Neural cell (in vitro differentiated cells): Measurements from ENCODE around the gene ZNF214. TPM values are rescaled to one million over a fixed set of nuclear protein-coding genes. Genes with fewer than 3 reads are reported as not detected.

Experiments
- H2AFZ ChIP-seq: fragments of 200-600, 300-800 bp; sonication (generic), shearing (Covaris generic); 2 replicates; pipeline ENCODE4 v1.6.0; 2014; ENCODE audit warnings: low read depth, mild to moderate bottlenecking, antibody characterized with exemption, low read length, moderate library complexity
- H3F3A ChIP-seq: fragments of 200-600 bp; shearing (Covaris generic); 2 replicates; pipeline ENCODE4 v1.6.1; 2016; ENCODE audit warnings: mild to moderate bottlenecking, moderate library complexity, mixed read lengths, antibody characterized with exemption, low read length; ENCODE audit not compliant: insufficient read depth, poor library complexity, severe bottlenecking
- H3K27ac ChIP-seq: fragments of 200-600, 300-800 bp; sonication (generic), shearing (Covaris generic); 2 replicates; pipeline ENCODE4 v1.5.1; 2014; ENCODE audit warnings: mild to moderate bottlenecking, low read length, moderate library complexity
- H3K27me3 ChIP-seq: fragments of 300-800, 200-600 bp; sonication (generic), shearing (Covaris generic); 2 replicates; pipeline ENCODE4 v1.6.0; 2014; ENCODE audit warnings: mild to moderate bottlenecking, low read depth, low read length, moderate library complexity; ENCODE audit not compliant: insufficient read depth
- H3K36me3 ChIP-seq: fragments of 300-800, 200-600 bp; sonication (generic), shearing (Covaris generic); 2 replicates; pipeline ENCODE4 v1.5.1; 2014; ENCODE audit warnings: mild to moderate bottlenecking, antibody characterized with exemption, low read length, moderate library complexity; ENCODE audit not compliant: insufficient read depth
- H3K4me2 ChIP-seq: fragments of 300-800, 200-600 bp; sonication (generic), shearing (Covaris generic); 2 replicates; pipeline ENCODE4 v1.6.0; 2014; ENCODE audit warnings: mild to moderate bottlenecking, low read length
- H3K4me3 ChIP-seq: fragments of 300-800, 200-600 bp; sonication (generic), shearing (Covaris generic); 2 replicates; pipeline ENCODE4 v1.5.1; 2014; ENCODE audit warnings: mild to moderate bottlenecking, low read length, moderate library complexity
- H3K79me2 ChIP-seq: fragments of 200-600 bp; shearing (Covaris generic); replicated peaks from 2 replicates; pipeline ENCODE4 v1.6.0; 2014; ENCODE audit warnings: mild to moderate bottlenecking, low read length, moderate library complexity; ENCODE audit not compliant: insufficient read depth
- H3K9ac ChIP-seq: fragments of 300-800, 200-600 bp; sonication (generic), shearing (Covaris generic); 2 replicates; pipeline ENCODE4 v1.6.1; 2016; ENCODE audit warnings: mild to moderate bottlenecking, low read length, mixed read lengths
- H3K9me2 ChIP-seq: fragments of 200-600 bp; shearing (Covaris generic); 2 replicates; pipeline ENCODE4 v1.6.1; 2016; ENCODE audit warnings: mild to moderate bottlenecking, low read length, mixed read lengths; ENCODE audit not compliant: insufficient read depth
- H3K9me3 ChIP-seq: fragments of 200-600, 300-800 bp; sonication (generic), shearing (Covaris generic); 2 replicates; pipeline ENCODE4 v1.6.1; 2016; ENCODE audit warnings: mild to moderate bottlenecking, mixed run types, low read length, moderate library complexity, mixed read lengths
- H4K20me1 ChIP-seq: fragments of 200-600 bp; shearing (Covaris generic); 2 replicates; pipeline ENCODE4 v1.6.1; 2016; ENCODE audit warnings: mild to moderate bottlenecking, mixed run types; ENCODE audit not compliant: insufficient read depth
- CTCF ChIP-seq: fragments of 450-650 bp; IDR thresholded peaks from 2 replicates; pipeline ENCODE4 v1.5.1; 2014; ENCODE audit warnings: antibody characterized with exemption, mild to moderate bottlenecking, moderate library complexity; ENCODE audit not compliant: poor library complexity, severe bottlenecking
- EP300 ChIP-seq: fragments of 450-650 bp; conservative IDR thresholded peaks from 2 replicates; pipeline ENCODE4 v1.6.1; 2014; ENCODE audit warnings: antibody characterized with exemption, mild to moderate bottlenecking, moderate library complexity; ENCODE audit not compliant: poor library complexity, severe bottlenecking
- EZH2 ChIP-seq: fragments of 200-600, 300-800 bp; shearing (Covaris generic), sonication (generic); IDR thresholded peaks from 2 replicates; pipeline ENCODE4 v1.6.1; 2014; ENCODE audit warnings: antibody characterized with exemption, low read length, borderline replicate concordance, mild to moderate bottlenecking; ENCODE audit not compliant: insufficient read depth, poor library complexity, severe bottlenecking
- MXI1 ChIP-seq: fragments of 450-650 bp; conservative IDR thresholded peaks from 2 replicates; pipeline ENCODE4 v1.6.1; 2014; ENCODE audit warnings: antibody characterized with exemption, mild to moderate bottlenecking; ENCODE audit not compliant: poor library complexity, severe bottlenecking
- POLR2AphosphoS5 ChIP-seq: IDR thresholded peaks from 2 replicates; pipeline ENCODE4 v1.6.1; 2012
- RAD21 ChIP-seq: fragments of 450-650 bp; conservative IDR thresholded peaks from 2 replicates; pipeline ENCODE4 v1.6.1; 2014; ENCODE audit warnings: antibody characterized with exemption, mild to moderate bottlenecking, moderate library complexity
- SMC3 ChIP-seq: fragments of 450-650 bp; conservative IDR thresholded peaks from 2 replicates; pipeline ENCODE4 v1.6.1; 2014; ENCODE audit warnings: antibody characterized with exemption, mild to moderate bottlenecking, moderate library complexity; ENCODE audit not compliant: poor library complexity
- TAF1 ChIP-seq: IDR thresholded peaks from 2 replicates; pipeline ENCODE4 v1.6.1; 2012; ENCODE audit warnings: low read depth
- polyA plus RNA-seq: library from polyadenylated mRNA; depleted of rRNA; stranded (reverse); fragments of >200 nt; gene quantifications from 2 replicates; pipeline ENCODE4 v1.2.3, GENCODE V29; 2014
- TF ChIP-seq, protein P1 (sequence below): IDR thresholded peaks from 2 replicates; pipeline ENCODE4 v1.6.1; 2012; ENCODE audit warnings: borderline replicate concordance

Gene ZNF214
- polyA plus RNA-seq, 1 donor from 2014 or later: 6.9 TPM

DNA sequence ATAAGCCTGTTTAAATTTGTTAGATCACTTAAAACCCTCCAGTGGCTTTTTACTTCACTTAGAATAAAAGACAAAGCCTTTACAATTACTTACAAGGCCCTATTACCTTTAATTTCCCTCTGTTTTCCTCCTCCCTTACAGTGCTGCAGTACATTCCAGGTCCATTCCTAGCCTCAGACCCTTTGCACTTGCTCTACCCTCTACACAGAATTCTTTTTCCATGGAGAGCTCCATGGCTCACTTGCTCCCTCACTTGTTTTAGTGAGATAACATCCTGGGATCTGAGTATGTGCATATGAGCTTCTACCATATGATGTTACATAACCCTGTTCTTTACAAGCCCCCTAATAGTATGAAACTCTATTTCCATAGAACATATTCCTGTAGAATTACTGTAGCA lies 24.4 kb downstream of the ZNF214 start:
- no peaks in the 10 kb centered on the region for H3K79me2 ChIP-seq
- H3K27me3 ChIP-seq: no peaks in the 10 kb centered on the region
- no peaks in the 10 kb centered on the region for H3K9me3 ChIP-seq
- H3K36me3 ChIP-seq: no peaks in the 10 kb centered on the region
- no peak overlapping the region for H3K27ac ChIP-seq
- H3K4me3 ChIP-seq: no peak overlapping the region
- no peaks in the 10 kb centered on the region for H3K9me2 ChIP-seq
- no peaks in the 10 kb centered on the region for H3F3A ChIP-seq
- H3K4me2 ChIP-seq: no peak overlapping the region
- TF ChIP-seq POLR2AphosphoS5 (no peak), SMC3 (no peak), CTCF (no peak), EZH2 (no peak), MXI1 (no peak), RAD21 (no peak), TAF1 (no peak), EP300 (no peak)
- TF ChIP-seq, protein P1, sequence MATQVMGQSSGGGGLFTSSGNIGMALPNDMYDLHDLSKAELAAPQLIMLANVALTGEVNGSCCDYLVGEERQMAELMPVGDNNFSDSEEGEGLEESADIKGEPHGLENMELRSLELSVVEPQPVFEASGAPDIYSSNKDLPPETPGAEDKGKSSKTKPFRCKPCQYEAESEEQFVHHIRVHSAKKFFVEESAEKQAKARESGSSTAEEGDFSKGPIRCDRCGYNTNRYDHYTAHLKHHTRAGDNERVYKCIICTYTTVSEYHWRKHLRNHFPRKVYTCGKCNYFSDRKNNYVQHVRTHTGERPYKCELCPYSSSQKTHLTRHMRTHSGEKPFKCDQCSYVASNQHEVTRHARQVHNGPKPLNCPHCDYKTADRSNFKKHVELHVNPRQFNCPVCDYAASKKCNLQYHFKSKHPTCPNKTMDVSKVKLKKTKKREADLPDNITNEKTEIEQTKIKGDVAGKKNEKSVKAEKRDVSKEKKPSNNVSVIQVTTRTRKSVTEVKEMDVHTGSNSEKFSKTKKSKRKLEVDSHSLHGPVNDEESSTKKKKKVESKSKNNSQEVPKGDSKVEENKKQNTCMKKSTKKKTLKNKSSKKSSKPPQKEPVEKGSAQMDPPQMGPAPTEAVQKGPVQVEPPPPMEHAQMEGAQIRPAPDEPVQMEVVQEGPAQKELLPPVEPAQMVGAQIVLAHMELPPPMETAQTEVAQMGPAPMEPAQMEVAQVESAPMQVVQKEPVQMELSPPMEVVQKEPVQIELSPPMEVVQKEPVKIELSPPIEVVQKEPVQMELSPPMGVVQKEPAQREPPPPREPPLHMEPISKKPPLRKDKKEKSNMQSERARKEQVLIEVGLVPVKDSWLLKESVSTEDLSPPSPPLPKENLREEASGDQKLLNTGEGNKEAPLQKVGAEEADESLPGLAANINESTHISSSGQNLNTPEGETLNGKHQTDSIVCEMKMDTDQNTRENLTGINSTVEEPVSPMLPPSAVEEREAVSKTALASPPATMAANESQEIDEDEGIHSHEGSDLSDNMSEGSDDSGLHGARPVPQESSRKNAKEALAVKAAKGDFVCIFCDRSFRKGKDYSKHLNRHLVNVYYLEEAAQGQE: no peak
- no peak overlapping the region for H3K9ac ChIP-seq
- no peaks in the 10 kb centered on the region for H4K20me1 ChIP-seq
- no peak overlapping the region for H2AFZ ChIP-seq

- H3K27ac ChIP-seq: no peak overlapping the region
- no peak overlapping the region for H3K4me2 ChIP-seq
- H3K36me3 ChIP-seq: no peaks in the 10 kb centered on the region
- H2AFZ ChIP-seq: no peak overlapping the region
- no peaks in the 10 kb centered on the region for H3K27me3 ChIP-seq
- no peaks in the 10 kb centered on the region for H3F3A ChIP-seq
- no peaks in the 10 kb centered on the region for H3K9me2 ChIP-seq
- TF ChIP-seq EP300 (peak; percentile 51), SMC3 (no peak)
- H4K20me1 ChIP-seq: no peaks in the 10 kb centered on the region
- no peak overlapping the region for H3K9ac ChIP-seq
- no peak overlapping the region for H3K4me3 ChIP-seq
- H3K79me2 ChIP-seq: no peaks in the 10 kb centered on the region
- no peaks in the 10 kb centered on the region for H3K9me3 ChIP-seq
These were observed 27.4 kb downstream of the ZNF214 start for GRCh38 chr11:6992457-6993417.
